T-cell (primary cell): ENCODE results near the gene ADAMTS15. TPM values are rescaled to one million over a fixed set of nuclear protein-coding genes. Genes with fewer than 3 reads are reported as not detected.

Experiments
- ATAC-seq, 4 experiments: fragments of 200-7000 bp in 3 of 4; fragments of 150-1000 bp in 1 of 4; cut with Tn5 transposase; replicated peaks in 1 of 4; 1 replicate in 3 of 4; 2 replicates in 1 of 4; pipeline ENCODE4 v1.10.0; 2021; ENCODE audit warnings: moderate library complexity in 3 of 4, mild to moderate bottlenecking in 2 of 4, moderate number of reproducible peaks in 1 of 4
- CTCF ChIA-PET, 2 donors: fragments of 300-600 bp; sonication (Branson Sonifier 250); formaldehyde crosslinking; loops; one replicate each; lab custom pipeline; 2022; ENCODE audit warnings: antibody characterized with exemption in 2 of 2; lab: Charles Lee
- POLR2A ChIA-PET, 2 donors: fragments of 300-600 bp; sonication (Branson Sonifier 250); formaldehyde crosslinking; loops; one replicate each; lab custom pipeline; 2022; ENCODE audit warnings: antibody characterized with exemption in 2 of 2; lab: Charles Lee
- DNase-seq, 35 experiments: peaks; one replicate each; pipeline versions ENCODE4 v3.0.0 to v3.0.0-alpha.2; 2013 to 2023
- H3K27ac ChIP-seq: one replicate; pipeline ENCODE4 v1.5.1; 2013; ENCODE audit warnings: low read length
- H3K27me3 ChIP-seq, 2 experiments: replicated peaks in 1 of 2; 1 replicate in 1 of 2; 2 replicates in 1 of 2; pipeline versions ENCODE4 v1.6.1 to v1.7.0; 2013; ENCODE audit warnings: low read length in 1 of 2, mixed read lengths in 1 of 2; ENCODE audit not compliant: control insufficient read depth in 2 of 2, insufficient read depth in 2 of 2; ENCODE audit errors: extremely low read depth in 1 of 2
- H3K36me3 ChIP-seq, 2 donors: 1 replicate in 1 of 2; 2 replicates in 1 of 2; pipeline versions ENCODE4 v1.6.1 to v1.7.0; 2013; ENCODE audit warnings: low read length in 1 of 2; ENCODE audit not compliant: control insufficient read depth in 2 of 2, insufficient read depth in 1 of 2; ENCODE audit errors: extremely low read depth in 1 of 2
- H3K4me1 ChIP-seq, 2 experiments: 1 replicate in 1 of 2; 2 replicates in 1 of 2; pipeline versions ENCODE4 v1.6.1 to v1.7.0; 2013; ENCODE audit warnings: low read length in 2 of 2, mixed read lengths in 1 of 2; ENCODE audit not compliant: insufficient read depth in 2 of 2, control insufficient read depth in 1 of 2; ENCODE audit errors: extremely low read depth in 1 of 2
- H3K4me3 ChIP-seq, 2 donors: 1 replicate in 1 of 2; 2 replicates in 1 of 2; pipeline versions ENCODE4 v1.5.1 to v1.7.0; 2013; ENCODE audit warnings: mild to moderate bottlenecking in 2 of 2, low read length in 1 of 2, moderate library complexity in 1 of 2; ENCODE audit not compliant: control insufficient read depth in 1 of 2; ENCODE audit errors: extremely low read depth in 1 of 2
- H3K9me3 ChIP-seq: 2 replicates; pipeline ENCODE4 v1.7.0; 2013
- H3K27ac Mint-ChIP-seq, 2 donors: one replicate each; pipeline ENCODE4 v1.8.0; 2020 to 2021; ENCODE audit warnings: mild to moderate bottlenecking in 2 of 2, mixed read lengths in 2 of 2
- H3K27me3 Mint-ChIP-seq, 2 donors: one replicate each; pipeline ENCODE4 v1.8.0; 2021 to 2022; ENCODE audit warnings: mixed read lengths in 2 of 2
- H3K36me3 Mint-ChIP-seq: one replicate; pipeline ENCODE4 v1.8.0; 2021; ENCODE audit warnings: mixed read lengths
- H3K4me1 Mint-ChIP-seq, 3 donors: one replicate each; pipeline ENCODE4 v1.8.0; 2020 to 2022; ENCODE audit warnings: mixed read lengths in 3 of 3, mild to moderate bottlenecking in 1 of 3
- H3K4me3 Mint-ChIP-seq, 3 donors: one replicate each; pipeline ENCODE4 v1.8.0; 2020 to 2022; ENCODE audit warnings: mild to moderate bottlenecking in 3 of 3, mixed read lengths in 3 of 3, moderate library complexity in 3 of 3
- H3K9me3 Mint-ChIP-seq, 3 donors: one replicate each; pipeline ENCODE4 v1.8.0; 2020 to 2022; ENCODE audit warnings: mixed read lengths in 3 of 3
- WGBS: methylation state at CpG from one replicate; pipeline ENCODE4 v1.1.5; 2013; ENCODE audit warnings: missing lambda C conversion rate; ENCODE audit not compliant: insufficient coverage; 5-methylcytosine and 5-hydroxymethylcytosine counted together
- total RNA-seq, 35 experiments: library from RNA in 6 of 35; stranded (reverse) in 6 of 35; fragments of 120-200 nt in 1 of 35; gene quantifications; one replicate each; pipeline versions ENCODE4 v1.2.1 to v1.2.4 and lab custom pipeline; 2013 to 2026

The ADAMTS15 gene
- total RNA-seq, 5 donors from 2014 or later (not counting 1 experiment from before 2014, with no cell fraction given): 0.03 to 0.07 (median 0.06) TPM; not detected in 2

DNA sequence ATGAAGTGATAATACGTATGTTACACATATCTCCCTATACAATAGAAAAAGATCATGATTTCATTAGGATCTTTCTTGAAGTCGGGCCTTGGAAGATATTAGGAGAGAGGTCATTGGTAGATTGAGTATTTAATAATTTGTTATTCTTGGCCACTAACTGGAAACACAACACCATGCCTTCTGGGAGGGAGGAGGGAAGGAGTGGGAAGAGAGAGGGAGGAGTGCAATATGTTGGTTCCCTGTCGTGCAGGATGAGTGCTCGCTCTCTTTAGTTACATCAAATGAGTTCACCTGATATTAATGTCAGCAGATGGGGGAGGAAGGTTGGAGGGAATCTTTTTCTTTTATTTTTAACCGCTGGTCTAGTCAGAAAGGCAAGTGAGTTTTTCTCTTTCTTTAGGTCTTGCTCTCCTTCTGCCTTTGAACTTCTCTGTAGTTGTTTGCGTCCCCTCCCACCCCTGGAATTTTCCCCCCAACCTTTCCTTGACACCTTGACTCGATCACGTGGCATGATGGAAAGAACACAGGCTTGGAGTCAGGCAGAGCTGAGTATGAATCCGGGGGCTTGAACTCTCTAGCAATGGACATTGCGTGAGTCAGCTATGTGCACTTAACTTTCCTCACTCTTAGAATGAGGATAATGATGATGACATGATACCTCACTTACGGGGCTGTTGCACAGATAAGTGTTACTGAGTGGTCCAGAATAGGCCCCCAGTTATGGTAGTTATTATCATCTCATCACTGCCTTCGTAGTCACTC, 6.2 kb downstream of the ADAMTS15 start:
- Mint-ChIP-seq H3K27ac (no peak overlapping the region), H3K27me3 (peaks cover 16 to 36% of the 10 kb centered on the region in 2 donors), H3K4me1 (peaks cover 0 to 5% (median 3%) of the 10 kb centered on the region in 3 donors), H3K4me3 (no peak overlapping the region), H3K36me3 (no peaks in the 10 kb centered on the region), H3K9me3 (no peaks in the 10 kb centered on the region)
- no peak overlapping the region for H3K4me3 ChIP-seq
- POLR2A ChIA-PET: no interaction called here
- H3K4me1 ChIP-seq: peaks cover 0 to 3% of the 10 kb centered on the region in 2 experiments
- CTCF ChIA-PET: interaction anchor here in 1 of 2 donors (0.7 kb wide), 1 partner anchor 442 kb away, joined by 3 read pairs; no protein-coding TSS in a partner anchor
- ATAC-seq (no peak), DNase-seq (no peak)
- H3K9me3 ChIP-seq: no peaks in the 10 kb centered on the region
- WGBS: 86% methylated on average over 2 of the region's 12 CpGs
- peaks cover 3 to 38% of the 10 kb centered on the region in 2 experiments for H3K27me3 ChIP-seq
- H3K27ac ChIP-seq: no peak overlapping the region
- H3K36me3 ChIP-seq: no peaks in the 10 kb centered on the region

DNA sequence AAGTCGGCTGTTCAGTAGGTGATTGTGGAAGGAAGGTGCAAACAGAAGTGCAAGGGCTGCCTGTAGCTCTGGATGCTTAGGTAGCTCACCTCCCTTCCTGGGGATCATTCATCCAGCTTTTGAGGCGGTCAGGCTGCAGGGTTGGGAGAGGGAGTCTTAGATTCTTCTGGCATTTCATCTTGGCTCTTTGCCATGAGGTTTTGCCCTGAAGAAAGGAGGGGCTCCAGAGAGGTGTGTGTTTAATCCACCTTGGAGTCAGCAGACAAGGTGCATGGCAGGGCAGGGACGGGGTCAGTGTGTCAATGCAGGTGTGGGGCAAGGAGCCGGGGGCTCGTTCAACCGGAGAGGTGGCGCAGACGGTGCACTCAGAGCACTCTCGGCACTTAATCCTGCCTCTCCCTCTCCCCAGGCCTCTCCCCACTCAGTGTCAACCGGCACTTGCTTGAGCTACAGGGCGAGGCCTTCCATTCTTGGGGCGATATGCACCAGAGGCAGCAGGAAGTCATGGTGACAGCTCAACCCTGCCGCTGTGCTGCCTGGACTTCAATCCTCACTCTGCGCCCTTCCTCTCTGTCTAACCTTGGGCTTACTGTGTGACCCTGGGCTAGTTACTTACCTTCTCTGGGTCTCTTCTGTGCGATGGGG, 7.2 kb downstream of the ADAMTS15 start:
- Mint-ChIP-seq H3K9me3 (no peaks in the 10 kb centered on the region), H3K36me3 (no peaks in the 10 kb centered on the region)
- H3K4me3 ChIP-seq: no peak overlapping the region

DNA sequence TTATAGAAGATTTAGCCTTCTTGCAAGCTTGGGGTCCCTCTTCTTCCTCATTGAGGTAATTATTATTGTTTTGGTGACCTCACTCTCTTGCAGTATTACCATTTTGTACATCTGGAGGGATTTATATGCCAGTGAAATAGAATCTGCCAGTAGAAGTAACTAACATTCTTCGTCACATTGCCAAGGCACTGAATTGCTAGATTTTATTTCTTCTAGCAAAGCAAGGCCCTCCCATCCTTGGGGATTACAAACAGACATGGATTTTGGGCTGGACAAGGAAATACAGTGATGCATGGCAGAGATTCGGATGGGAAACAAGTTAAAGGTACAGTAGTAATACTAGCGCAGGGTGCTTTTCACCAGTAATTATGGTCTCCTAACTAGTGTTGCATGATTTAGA, 7.8 kb downstream of the ADAMTS15 start:
- CTCF ChIA-PET: no interaction called here
- no peak overlapping the region for H3K4me3 ChIP-seq
- 90% methylated on average over 2 of the region's 3 CpGs for WGBS
- no peaks in the 10 kb centered on the region for H3K36me3 ChIP-seq
- Mint-ChIP-seq H3K36me3 (no peaks in the 10 kb centered on the region), H3K27ac (no peak overlapping the region), H3K4me1 (no peaks in the 10 kb centered on the region), H3K27me3 (peaks cover 3 to 25% of the 10 kb centered on the region in 2 donors), H3K4me3 (no peak overlapping the region), H3K9me3 (no peaks in the 10 kb centered on the region)
- no peak for DNase-seq
- peaks cover 0 to 25% of the 10 kb centered on the region in 2 experiments for H3K27me3 ChIP-seq
- no peaks in the 10 kb centered on the region for H3K4me1 ChIP-seq
- no peak overlapping the region for H3K27ac ChIP-seq
- ATAC-seq: no peak
- H3K9me3 ChIP-seq: no peaks in the 10 kb centered on the region
- POLR2A ChIA-PET: no interaction called here

More for the DNA sequence above, 7.2 kb downstream of the ADAMTS15 start:
- no peaks in the 10 kb centered on the region for H3K9me3 ChIP-seq
- no peak overlapping the region for H3K27ac ChIP-seq
- no peaks in the 10 kb centered on the region for H3K4me1 ChIP-seq
- H3K36me3 ChIP-seq: no peaks in the 10 kb centered on the region
- peaks cover under 1 to 29% of the 10 kb centered on the region in 2 experiments for H3K27me3 ChIP-seq
- POLR2A ChIA-PET: no interaction called here
- H3K4me1 Mint-ChIP-seq: no peaks in the 10 kb centered on the region
- CTCF ChIA-PET: interaction anchor here in 1 of 2 donors (0.7 kb wide), 1 partner anchor 441 kb away, joined by 3 read pairs; no protein-coding TSS in a partner anchor
- ATAC-seq (no peak), DNase-seq (no peak)
- H3K4me3 Mint-ChIP-seq: no peak overlapping the region
- H3K27ac Mint-ChIP-seq: no peak overlapping the region
- peaks cover 9 to 32% of the 10 kb centered on the region in 2 donors for H3K27me3 Mint-ChIP-seq
- WGBS: 96% methylated on average over 9 of the region's 15 CpGs

DNA sequence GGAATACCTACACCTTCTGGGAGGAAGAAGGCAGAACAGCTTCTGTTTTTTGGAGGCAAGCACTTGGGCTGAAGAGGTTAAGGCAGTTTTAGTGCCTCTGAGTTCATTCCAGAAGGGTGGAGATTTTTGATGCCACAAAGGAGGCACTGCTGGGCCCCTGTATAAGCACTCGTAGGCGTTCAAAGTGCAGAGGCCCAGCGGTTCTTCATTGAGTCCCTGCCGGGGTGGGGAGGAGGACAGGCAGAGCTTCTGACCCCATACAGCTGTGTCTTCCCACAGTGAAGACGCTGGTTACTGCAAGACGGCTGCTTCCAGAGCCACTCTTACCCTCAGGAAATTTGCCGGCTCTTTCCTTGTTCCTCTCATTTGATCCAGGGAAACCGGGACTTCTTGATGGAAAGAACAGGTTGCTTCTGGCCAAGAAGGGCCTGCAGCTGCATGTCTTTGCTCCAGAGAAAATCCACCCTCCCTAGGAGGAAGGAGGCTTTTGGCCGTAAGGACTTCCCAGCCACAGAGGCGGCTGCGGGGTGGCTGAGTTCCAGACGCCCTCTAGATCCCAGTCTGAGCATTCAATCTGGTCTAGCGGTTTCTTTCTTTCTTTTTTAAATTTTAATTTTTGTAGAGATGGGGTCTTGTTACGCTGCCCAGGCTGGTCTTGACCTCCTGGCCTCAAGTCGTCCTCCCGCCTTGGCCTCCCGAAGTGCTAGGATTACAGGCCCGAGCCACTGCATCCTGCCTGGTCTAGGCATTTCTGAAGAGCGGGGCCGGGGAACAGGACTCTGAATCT, 9.4 kb downstream of the ADAMTS15 start:
- no peak overlapping the region for H3K27ac Mint-ChIP-seq
- DNase-seq: no peak
- H3K27me3 Mint-ChIP-seq: peaks cover 3 to 21% of the 10 kb centered on the region in 2 donors
- H3K36me3 ChIP-seq: no peaks in the 10 kb centered on the region
- no peaks in the 10 kb centered on the region for H3K36me3 Mint-ChIP-seq
- POLR2A ChIA-PET: no interaction called here
- no peak overlapping the region for H3K27ac ChIP-seq
- H3K4me1 ChIP-seq: no peaks in the 10 kb centered on the region
- no peak overlapping the region for H3K4me3 ChIP-seq
- CTCF ChIA-PET: interaction anchor here in 1 of 2 donors (0.6 kb wide), 2 partner anchors 23 to 25 kb away, joined by 4 to 5 read pairs; no protein-coding TSS in a partner anchor
- H3K4me3 Mint-ChIP-seq: no peak overlapping the region
- no peak for ATAC-seq
- no peaks in the 10 kb centered on the region for H3K4me1 Mint-ChIP-seq
- 85% methylated on average over 16 of the region's 20 CpGs for WGBS
- H3K27me3 ChIP-seq: peaks cover 0 to 31% of the 10 kb centered on the region in 2 experiments
- no peaks in the 10 kb centered on the region for H3K9me3 ChIP-seq
- no peaks in the 10 kb centered on the region for H3K9me3 Mint-ChIP-seq

DNA sequence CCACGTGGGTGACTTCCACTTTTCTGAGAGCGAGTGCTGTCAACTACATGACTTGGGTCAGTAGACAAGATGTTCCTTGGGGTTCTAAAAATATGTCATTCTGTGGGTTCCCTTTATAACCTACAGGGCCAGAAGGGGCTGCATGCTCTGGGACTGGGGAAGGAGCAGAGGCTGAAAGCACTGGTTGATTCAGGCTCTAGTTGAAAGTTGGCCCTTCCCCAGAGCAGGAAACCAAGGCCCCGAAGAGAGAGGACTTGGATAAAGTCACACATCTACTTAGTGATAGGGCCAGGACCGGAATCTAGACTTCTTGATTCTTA, 9.9 kb downstream of the ADAMTS15 start:
- ChIA-PET POLR2A (no interaction called here), CTCF (no interaction called here)
- no peaks in the 10 kb centered on the region for H3K9me3 Mint-ChIP-seq
- Histone ChIP-seq H3K27ac (no peak overlapping the region), H3K4me3 (no peak overlapping the region), H3K4me1 (no peaks in the 10 kb centered on the region), H3K27me3 (peaks cover 0 to 29% of the 10 kb centered on the region in 2 experiments), H3K36me3 (no peaks in the 10 kb centered on the region), H3K9me3 (no peaks in the 10 kb centered on the region)
- H3K27me3 Mint-ChIP-seq: peaks cover 3 to 21% of the 10 kb centered on the region in 2 donors
- H3K4me3 Mint-ChIP-seq: no peak overlapping the region
- ATAC-seq (no peak), DNase-seq (no peak)
- no peaks in the 10 kb centered on the region for H3K4me1 Mint-ChIP-seq
- 62% methylated on average over 2 of the region's 4 CpGs for WGBS
- no peaks in the 10 kb centered on the region for H3K36me3 Mint-ChIP-seq
- H3K27ac Mint-ChIP-seq: no peak overlapping the region

DNA sequence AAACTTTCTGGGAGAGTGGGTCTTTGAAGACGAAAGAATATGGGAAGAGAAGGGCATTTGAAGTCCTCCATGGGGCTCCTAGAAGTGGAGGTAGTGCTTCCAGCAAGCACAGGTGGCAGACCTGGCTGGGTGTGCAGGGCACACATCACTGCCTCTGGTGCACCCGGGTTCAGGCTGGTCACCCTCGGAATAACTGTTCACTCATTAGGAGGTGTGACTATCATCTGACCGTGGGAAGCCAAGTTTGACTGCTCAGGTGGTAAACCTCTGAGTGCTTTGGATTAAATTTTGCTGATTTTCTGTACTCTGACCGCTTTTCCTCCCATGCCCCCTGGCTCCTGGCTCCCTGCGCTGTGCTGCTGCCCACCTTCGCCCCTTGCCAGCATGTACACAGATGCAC, 11.1 kb downstream of the ADAMTS15 start:
- H3K27me3 Mint-ChIP-seq: peaks cover 0 to 15% of the 10 kb centered on the region in 2 donors
- POLR2A ChIA-PET: no interaction called here
- ATAC-seq (no peak), DNase-seq (no peak)
- H3K27ac Mint-ChIP-seq: no peak overlapping the region
- Histone ChIP-seq H3K36me3 (no peaks in the 10 kb centered on the region), H3K4me3 (no peak overlapping the region), H3K27ac (no peak overlapping the region), H3K9me3 (no peaks in the 10 kb centered on the region), H3K27me3 (peaks cover 0 to 29% of the 10 kb centered on the region in 2 experiments), H3K4me1 (no peaks in the 10 kb centered on the region)
- H3K4me1 Mint-ChIP-seq: no peaks in the 10 kb centered on the region
- no peaks in the 10 kb centered on the region for H3K9me3 Mint-ChIP-seq
- CTCF ChIA-PET: no interaction called here
- no peaks in the 10 kb centered on the region for H3K36me3 Mint-ChIP-seq
- H3K4me3 Mint-ChIP-seq: no peak overlapping the region
- WGBS: 72% methylated on average over 6 of the region's 7 CpGs
